Neural progenitor cell (in vitro differentiated cells): ENCODE measurements around the gene CABLES1. TPM values are rescaled to one million over a fixed set of nuclear protein-coding genes. Genes with fewer than 3 reads are reported as not detected.

Experiments used
- DNase-seq: peaks from one replicate; pipeline ENCODE4 v3.0.0-alpha.2; 2016; ENCODE audit warnings: low spot score
- H2AFZ ChIP-seq: fragments of 200-600 bp; sonication (generic); replicated peaks from 2 replicates; pipeline ENCODE4 v1.6.1; 2016; ENCODE audit warnings: antibody characterized with exemption
- H3F3A ChIP-seq: fragments of 200-600 bp; sonication (generic); 2 replicates; pipeline ENCODE4 v1.6.1; 2016; ENCODE audit warnings: antibody characterized with exemption, low read depth
- H3K27ac ChIP-seq: fragments of 200-600 bp; sonication (generic); 2 replicates; pipeline ENCODE4 v1.5.1; 2016; ENCODE audit warnings: mild to moderate bottlenecking
- H3K27me3 ChIP-seq: fragments of 200-600 bp; sonication (generic); 2 replicates; pipeline ENCODE4 v1.6.1; 2016; ENCODE audit warnings: mild to moderate bottlenecking, moderate library complexity
- H3K36me3 ChIP-seq: fragments of 200-600 bp; sonication (generic); 2 replicates; pipeline ENCODE4 v1.5.1; 2016
- H3K4me1 ChIP-seq: fragments of 200-600 bp; sonication (generic); 2 replicates; pipeline ENCODE4 v1.6.1; 2016; ENCODE audit warnings: mixed run types
- H3K4me2 ChIP-seq: fragments of 200-600 bp; sonication (generic); 2 replicates; pipeline ENCODE4 v1.6.1; 2016
- H3K4me3 ChIP-seq: fragments of 200-600 bp; sonication (generic); 2 replicates; pipeline ENCODE4 v1.5.1; 2016
- H3K79me2 ChIP-seq: fragments of 200-600 bp; sonication (generic); 2 replicates; pipeline ENCODE4 v1.6.1; 2016; ENCODE audit warnings: low read depth
- H3K9ac ChIP-seq: fragments of 200-600 bp; sonication (generic); 2 replicates; pipeline ENCODE4 v1.6.1; 2016
- H3K9me3 ChIP-seq: fragments of 200-600 bp; sonication (generic); 2 replicates; pipeline ENCODE4 v1.5.1; 2016; ENCODE audit warnings: low read depth
- H4K20me1 ChIP-seq: fragments of 200-600 bp; sonication (generic); 2 replicates; pipeline ENCODE4 v1.6.1; 2016; ENCODE audit warnings: low read depth
- H3K27ac Mint-ChIP-seq: 3 replicates; pipeline ENCODE4 v1.8.0; 2021; ENCODE audit warnings: mixed read lengths
- H3K27me3 Mint-ChIP-seq: 2 replicates; pipeline ENCODE4 v1.8.0; 2022; ENCODE audit warnings: low read depth, mild to moderate bottlenecking, inconsistent platforms, moderate library complexity, mixed read lengths; ENCODE audit not compliant: insufficient read depth
- H3K36me3 Mint-ChIP-seq: 3 replicates; pipeline ENCODE4 v1.8.0; 2021; ENCODE audit warnings: mixed read lengths
- H3K4me1 Mint-ChIP-seq: 3 replicates; pipeline ENCODE4 v1.8.0; 2021; ENCODE audit warnings: mixed read lengths
- H3K4me3 Mint-ChIP-seq: 3 replicates; pipeline ENCODE4 v1.8.0; 2021; ENCODE audit warnings: mild to moderate bottlenecking, moderate library complexity, mixed read lengths
- H3K9me3 Mint-ChIP-seq: 3 replicates; pipeline ENCODE4 v1.8.0; 2020; ENCODE audit warnings: mixed read lengths
- EZH2 ChIP-seq: fragments of 200-600 bp; sonication (generic); IDR thresholded peaks from 2 replicates; pipeline ENCODE4 v1.6.1; 2017; ENCODE audit warnings: antibody characterized with exemption, mild to moderate bottlenecking, moderate library complexity
- EZH2phosphoT487 ChIP-seq: fragments of 200-600 bp; sonication (generic); IDR thresholded peaks from 2 replicates; pipeline ENCODE4 v1.6.1; 2017; ENCODE audit warnings: antibody characterized with exemption
- total RNA-seq: library from RNA; depleted of rRNA; stranded (reverse); fragments of >200 nt; gene quantifications from 2 replicates; pipeline ENCODE4 v1.2.3, GENCODE V29; 2015; ENCODE audit warnings: low replicate concordance
- TF ChIP-seq, protein P1 (sequence below): fragments of 200-600 bp; sonication (generic); IDR thresholded peaks from 2 replicates; pipeline ENCODE4 v1.5.1; 2017; ENCODE audit warnings: antibody characterized with exemption, mild to moderate bottlenecking

CABLES1 gene
- total RNA-seq, 1 donor from 2014 or later, result 2.8 TPM

DNA sequence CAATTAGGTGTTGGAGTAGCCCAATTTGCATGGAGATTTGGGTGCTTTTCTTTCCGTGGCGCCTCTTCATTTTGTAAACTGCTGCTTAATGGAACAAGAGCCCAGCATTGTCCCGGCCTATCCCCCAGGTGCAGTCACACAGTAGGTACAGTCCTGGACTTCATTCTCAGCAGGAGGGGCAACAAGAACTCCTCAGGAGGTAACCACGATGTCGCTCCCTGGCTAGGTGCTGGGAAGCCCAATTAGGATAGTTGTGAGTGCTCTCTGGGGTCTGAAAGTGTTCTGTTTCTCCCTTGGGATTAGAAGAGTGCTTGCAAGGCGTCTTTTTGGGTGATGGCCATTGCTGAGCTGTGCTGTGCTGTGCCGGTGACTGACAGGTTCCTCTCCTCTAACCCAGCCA is 53.8 kb downstream of the CABLES1 start:
- no peak overlapping the region for H3K27ac Mint-ChIP-seq

DNA sequence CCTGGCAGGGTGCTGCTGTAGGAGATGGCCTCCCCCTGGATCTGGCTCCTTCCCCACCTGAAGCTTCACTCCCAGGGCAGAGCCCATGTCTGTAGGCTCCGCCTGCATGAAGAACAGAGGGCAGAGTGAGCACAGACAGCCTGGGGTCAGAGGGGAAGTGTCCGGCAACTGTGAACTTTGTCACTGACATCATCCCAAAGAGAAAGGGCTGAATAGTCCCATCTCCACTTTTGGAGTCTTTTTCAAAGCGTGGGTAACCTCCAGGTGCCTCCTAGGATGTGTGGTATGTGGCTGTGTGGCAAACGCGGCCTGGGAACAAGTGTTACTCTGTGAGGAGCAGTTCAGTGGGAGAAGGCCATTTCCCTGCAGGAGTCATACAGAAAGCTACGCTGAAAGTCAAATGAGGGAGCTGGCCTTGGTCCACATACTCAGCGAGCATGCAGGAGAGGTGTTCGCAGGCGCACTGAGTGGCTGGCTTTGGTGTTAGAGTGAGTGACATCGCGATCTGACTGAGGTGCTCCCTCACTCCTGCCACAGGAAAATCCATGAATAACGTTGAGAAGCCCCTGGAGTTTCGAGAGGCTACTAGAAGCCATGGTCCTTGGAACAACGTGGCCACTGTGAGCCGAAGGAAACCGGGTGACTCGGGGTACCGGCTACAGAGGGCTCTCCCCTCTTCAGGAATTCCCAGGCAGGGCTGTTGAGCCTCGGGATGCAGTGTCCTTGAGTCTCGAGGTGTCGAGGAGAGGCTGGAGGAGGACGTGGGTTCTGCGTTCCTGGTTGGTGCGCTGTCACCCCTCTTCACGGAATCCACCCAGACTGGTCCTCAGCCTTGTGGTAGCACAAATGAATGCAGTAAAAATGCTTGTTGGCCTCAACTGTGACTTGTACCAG is 54.7 kb downstream of the CABLES1 start:
- no peaks in the 10 kb centered on the region for H3K9me3 ChIP-seq
- H3K27ac Mint-ChIP-seq, result no peak overlapping the region
- no peaks in the 10 kb centered on the region for H3K27me3 ChIP-seq
- no peaks in the 10 kb centered on the region for H4K20me1 ChIP-seq
- peaks cover 1% of the 10 kb centered on the region for H3K36me3 Mint-ChIP-seq
- H3K27me3 Mint-ChIP-seq, result no peaks in the 10 kb centered on the region
- TF ChIP-seq, protein P1, sequence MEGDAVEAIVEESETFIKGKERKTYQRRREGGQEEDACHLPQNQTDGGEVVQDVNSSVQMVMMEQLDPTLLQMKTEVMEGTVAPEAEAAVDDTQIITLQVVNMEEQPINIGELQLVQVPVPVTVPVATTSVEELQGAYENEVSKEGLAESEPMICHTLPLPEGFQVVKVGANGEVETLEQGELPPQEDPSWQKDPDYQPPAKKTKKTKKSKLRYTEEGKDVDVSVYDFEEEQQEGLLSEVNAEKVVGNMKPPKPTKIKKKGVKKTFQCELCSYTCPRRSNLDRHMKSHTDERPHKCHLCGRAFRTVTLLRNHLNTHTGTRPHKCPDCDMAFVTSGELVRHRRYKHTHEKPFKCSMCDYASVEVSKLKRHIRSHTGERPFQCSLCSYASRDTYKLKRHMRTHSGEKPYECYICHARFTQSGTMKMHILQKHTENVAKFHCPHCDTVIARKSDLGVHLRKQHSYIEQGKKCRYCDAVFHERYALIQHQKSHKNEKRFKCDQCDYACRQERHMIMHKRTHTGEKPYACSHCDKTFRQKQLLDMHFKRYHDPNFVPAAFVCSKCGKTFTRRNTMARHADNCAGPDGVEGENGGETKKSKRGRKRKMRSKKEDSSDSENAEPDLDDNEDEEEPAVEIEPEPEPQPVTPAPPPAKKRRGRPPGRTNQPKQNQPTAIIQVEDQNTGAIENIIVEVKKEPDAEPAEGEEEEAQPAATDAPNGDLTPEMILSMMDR, result no peak
- TF ChIP-seq EZH2, result no peak
- no peak for TF ChIP-seq EZH2phosphoT487
- no peak overlapping the region for H3K27ac ChIP-seq
- no peak overlapping the region for H2AFZ ChIP-seq
- no peak overlapping the region for H3K4me3 ChIP-seq
- H3K4me2 ChIP-seq, result no peak overlapping the region
- peaks cover 41% of the 10 kb centered on the region for H3K4me1 Mint-ChIP-seq
- H3K36me3 ChIP-seq, result no peaks in the 10 kb centered on the region
- H3K4me1 ChIP-seq, result peaks cover 38% of the 10 kb centered on the region
- no peaks in the 10 kb centered on the region for H3F3A ChIP-seq
- no peak overlapping the region for H3K9ac ChIP-seq
- H3K79me2 ChIP-seq, result no peaks in the 10 kb centered on the region
- DNase-seq, result no peak
- no peak overlapping the region for H3K4me3 Mint-ChIP-seq
- no peaks in the 10 kb centered on the region for H3K9me3 Mint-ChIP-seq

More for the DNA sequence above, 53.8 kb downstream of the CABLES1 start:
- Mint-ChIP-seq H3K4me1 (peaks cover 32% of the 10 kb centered on the region), H3K36me3 (peaks cover 1% of the 10 kb centered on the region), H3K27me3 (no peaks in the 10 kb centered on the region), H3K9me3 (no peaks in the 10 kb centered on the region), H3K4me3 (no peak overlapping the region)
- H3K9me3 ChIP-seq, result no peaks in the 10 kb centered on the region
- H3K4me3 ChIP-seq, result no peak overlapping the region
- H4K20me1 ChIP-seq, result no peaks in the 10 kb centered on the region
- H3K79me2 ChIP-seq, result no peaks in the 10 kb centered on the region
- H3K27me3 ChIP-seq, result no peaks in the 10 kb centered on the region
- no peak overlapping the region for H2AFZ ChIP-seq
- H3K9ac ChIP-seq, result no peak overlapping the region
- H3K4me1 ChIP-seq, result peaks cover 29% of the 10 kb centered on the region
- peak overlapping the region; percentile 6 for H3K4me2 ChIP-seq
- H3K27ac ChIP-seq, result no peak overlapping the region
- H3F3A ChIP-seq, result no peaks in the 10 kb centered on the region
- no peak for TF ChIP-seq EZH2phosphoT487
- TF ChIP-seq EZH2, result no peak
- TF ChIP-seq, protein P1, result no peak
- no peaks in the 10 kb centered on the region for H3K36me3 ChIP-seq
- no peak for DNase-seq

DNA sequence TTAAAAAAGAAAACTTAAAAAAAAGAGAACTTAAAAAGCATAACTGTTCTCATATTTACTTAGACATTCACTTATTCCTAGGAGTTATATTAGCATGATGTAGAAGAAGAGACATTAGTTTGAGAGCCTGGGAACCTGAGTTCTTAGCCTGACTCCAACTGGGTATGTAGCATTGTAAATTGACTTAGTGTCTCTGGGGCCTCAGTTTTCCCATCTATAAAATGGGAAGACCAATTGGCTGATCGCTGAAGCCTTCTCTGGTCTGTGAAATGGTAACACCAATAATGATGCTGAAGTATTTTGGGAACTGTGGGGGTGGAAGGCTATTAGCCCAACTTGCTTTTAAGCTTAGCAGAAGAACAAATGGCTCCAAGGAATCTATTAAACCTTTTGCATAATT is 55.9 kb downstream of the CABLES1 start:
- Histone ChIP-seq H3K4me3 (no peak overlapping the region), H4K20me1 (no peaks in the 10 kb centered on the region), H3K79me2 (no peaks in the 10 kb centered on the region), H3F3A (peaks cover 8% of the 10 kb centered on the region), H3K4me1 (peaks cover 50% of the 10 kb centered on the region), H2AFZ (no peak overlapping the region), H3K36me3 (no peaks in the 10 kb centered on the region), H3K27ac (no peak overlapping the region), H3K9me3 (no peaks in the 10 kb centered on the region), H3K27me3 (no peaks in the 10 kb centered on the region), H3K4me2 (no peak overlapping the region), H3K9ac (no peak overlapping the region)
- Mint-ChIP-seq H3K36me3 (peaks cover 1% of the 10 kb centered on the region), H3K27ac (no peak overlapping the region), H3K4me3 (no peak overlapping the region), H3K27me3 (peaks cover under 1% of the 10 kb centered on the region), H3K4me1 (peaks cover 49% of the 10 kb centered on the region), H3K9me3 (no peaks in the 10 kb centered on the region)
- TF ChIP-seq, protein P1, result no peak
- TF ChIP-seq EZH2phosphoT487 (no peak), EZH2 (no peak)
- DNase-seq, result no peak
